Neutrophil (primary cell): ENCODE measurements around the gene UPK1B.

Source experiments
- H3K27ac ChIP-seq: fragments of 200-600 bp; sonication (generic); 2 replicates; pipeline ENCODE4 v1.5.1; 2016; ENCODE audit warnings: mild to moderate bottlenecking, moderate library complexity
- H3K27me3 ChIP-seq: fragments of 200-600 bp; sonication (generic); 2 replicates; pipeline ENCODE4 v1.6.0; 2016; ENCODE audit warnings: mild to moderate bottlenecking
- H3K36me3 ChIP-seq: fragments of 200-600 bp; sonication (generic); 2 replicates; pipeline ENCODE4 v1.5.1; 2017
- H3K4me1 ChIP-seq, 2 experiments: fragments of 200-600 bp in 1 of 2; sonication (generic) in 1 of 2; 1 replicate in 1 of 2; 2 replicates in 1 of 2; pipeline versions ENCODE4 v1.5.1 to v1.6.1; 2013 to 2016; ENCODE audit warnings: low read depth in 1 of 2, low read length in 1 of 2, mild to moderate bottlenecking in 1 of 2, moderate library complexity in 1 of 2; ENCODE audit not compliant: control insufficient read depth in 1 of 2, insufficient read depth in 1 of 2
- H3K4me3 ChIP-seq, 2 experiments: fragments of 200-600 bp in 1 of 2; sonication (generic) in 1 of 2; 1 replicate in 1 of 2; 2 replicates in 1 of 2; pipeline ENCODE4 v1.5.1; 2013 to 2016; ENCODE audit warnings: low read depth in 1 of 2, low read length in 1 of 2, mild to moderate bottlenecking in 1 of 2, moderate library complexity in 1 of 2
- H3K9me3 ChIP-seq: fragments of 200-600 bp; sonication (generic); 2 replicates; pipeline ENCODE4 v1.5.1; 2016
- CTCF ChIP-seq: fragments of 200-600 bp; sonication (generic); IDR thresholded peaks from 2 replicates; pipeline ENCODE4 v1.5.1; 2016; ENCODE audit warnings: antibody characterized with exemption

UPK1B gene

GRCh38 chr3:119205685-119206084 is 32.3 kb downstream of the UPK1B start:
- H3K4me1 ChIP-seq = peaks cover 34 to 38% of the 10 kb centered on the region in 2 experiments
- peaks cover 11% of the 10 kb centered on the region for H3K36me3 ChIP-seq
- no peak for TF ChIP-seq CTCF
- no peak overlapping the region for H3K4me3 ChIP-seq
- no peak overlapping the region for H3K27ac ChIP-seq
- no peaks in the 10 kb centered on the region for H3K9me3 ChIP-seq
- no peaks in the 10 kb centered on the region for H3K27me3 ChIP-seq

- Histone ChIP-seq H3K36me3 (peaks cover 19% of the 10 kb centered on the region), H3K4me1 (peaks cover 34 to 38% of the 10 kb centered on the region in 2 experiments), H3K4me3 (no peak overlapping the region), H3K27ac (peak overlapping the region; percentile 79), H3K27me3 (no peaks in the 10 kb centered on the region), H3K9me3 (no peaks in the 10 kb centered on the region)
- no peak for TF ChIP-seq CTCF
Observed at GRCh38 chr3:119206611-119207511, 33.5 kb downstream of the UPK1B start.

GRCh38 chr3:119207512-119207875 is 34.1 kb downstream of the UPK1B start:
- no peaks in the 10 kb centered on the region for H3K27me3 ChIP-seq
- peaks cover 34 to 38% of the 10 kb centered on the region in 2 experiments for H3K4me1 ChIP-seq
- H3K36me3 ChIP-seq = peaks cover 26% of the 10 kb centered on the region
- TF ChIP-seq CTCF = no peak
- H3K9me3 ChIP-seq = no peaks in the 10 kb centered on the region
- peak overlapping the region; percentile 79 for H3K27ac ChIP-seq
- no peak overlapping the region for H3K4me3 ChIP-seq

- Histone ChIP-seq H3K4me3 (no peak overlapping the region), H3K36me3 (peaks cover 62% of the 10 kb centered on the region), H3K4me1 (peaks cover 28 to 34% of the 10 kb centered on the region in 2 experiments), H3K9me3 (no peaks in the 10 kb centered on the region), H3K27me3 (no peaks in the 10 kb centered on the region), H3K27ac (no peak overlapping the region)
- TF ChIP-seq CTCF = no peak
Observed at GRCh38 chr3:119211193-119211592, 37.8 kb downstream of the UPK1B start.

- Histone ChIP-seq H3K9me3 (no peaks in the 10 kb centered on the region), H3K27me3 (no peaks in the 10 kb centered on the region), H3K4me1 (peaks cover 22 to 28% of the 10 kb centered on the region in 2 experiments), H3K36me3 (peaks cover 67% of the 10 kb centered on the region), H3K27ac (no peak overlapping the region), H3K4me3 (no peak overlapping the region)
- no peak for TF ChIP-seq CTCF
Observed at GRCh38 chr3:119211803-119212202, 38.4 kb downstream of the UPK1B start.
